ENCODE data around the gene SDC3.
A peak's percentile ranks its signal among the peaks of the same experiment; 100 is the strongest.

Gene SDC3

GRCh38 chr1:30823969-30824735 lies 84.4 kb downstream of the SDC3 start:
- peak overlapping the region; percentile 78 for H3K27ac ChIP-seq
- in situ Hi-C loops (cut with HindIII; ENCODE audit: low pct_ligation_motif_present, low sequenced_read_pairs) = no loop called here
- H3K27me3 ChIP-seq (replicated peaks) = no peaks in the 10 kb centered on the region
- peak overlapping the region; percentile 63 for H3K4me3 ChIP-seq (ENCODE audit: low read depth, low read length)
- peak; percentile 98 for DNase-seq
- TF ChIP-seq CTCF (IDR thresholded peaks at IDR 0.05; ENCODE audit: low read depth, low read length, missing control alignments) = no peak
- H3K36me3 ChIP-seq (replicated peaks) = no peaks in the 10 kb centered on the region

GRCh38 chr1:30823627-30823968 lies 85.0 kb downstream of the SDC3 start:
- in situ Hi-C loops (cut with HindIII; ENCODE audit: low pct_ligation_motif_present, low sequenced_read_pairs) = no loop called here
- peak overlapping the region; percentile 78 for H3K27ac ChIP-seq
- no peaks in the 10 kb centered on the region for H3K36me3 ChIP-seq (replicated peaks)
- no peak for DNase-seq
- no peaks in the 10 kb centered on the region for H3K27me3 ChIP-seq (replicated peaks)
- no peak for TF ChIP-seq CTCF (IDR thresholded peaks at IDR 0.05; ENCODE audit: low read depth, low read length, missing control alignments)
- peak overlapping the region; percentile 9 for H3K4me3 ChIP-seq (ENCODE audit: low read depth, low read length)

- Histone ChIP-seq H3K27ac (no peak overlapping the region), H3K36me3 (replicated peaks) (no peaks in the 10 kb centered on the region), H3K4me3 (ENCODE audit: low read depth, low read length) (no peak overlapping the region), H3K27me3 (replicated peaks) (no peaks in the 10 kb centered on the region)
- no peak for DNase-seq
- in situ Hi-C loops (cut with HindIII; ENCODE audit: low pct_ligation_motif_present, low sequenced_read_pairs) = no loop called here
- no peak for TF ChIP-seq CTCF (IDR thresholded peaks at IDR 0.05; ENCODE audit: low read depth, low read length, missing control alignments)
Observed at GRCh38 chr1:30822966-30823581, 85.5 kb downstream of the SDC3 start.

- TF ChIP-seq CTCF (IDR thresholded peaks at IDR 0.05; ENCODE audit: low read depth, low read length, missing control alignments) = no peak
- Histone ChIP-seq H3K27ac (no peak overlapping the region), H3K4me3 (ENCODE audit: low read depth, low read length) (no peak overlapping the region), H3K27me3 (replicated peaks) (no peaks in the 10 kb centered on the region), H3K36me3 (replicated peaks) (no peaks in the 10 kb centered on the region)
- no peak for DNase-seq
- in situ Hi-C loops (cut with HindIII; ENCODE audit: low pct_ligation_motif_present, low sequenced_read_pairs) = no loop called here
Observed at GRCh38 chr1:30822006-30822405, 86.6 kb downstream of the SDC3 start.

- in situ Hi-C loops (cut with HindIII; ENCODE audit: low pct_ligation_motif_present, low sequenced_read_pairs) = no loop called here
- no peak for TF ChIP-seq CTCF (IDR thresholded peaks at IDR 0.05; ENCODE audit: low read depth, low read length, missing control alignments)
- DNase-seq = no peak
- H3K4me3 ChIP-seq (ENCODE audit: low read depth, low read length) = no peak overlapping the region
- H3K36me3 ChIP-seq (replicated peaks) = no peaks in the 10 kb centered on the region
- H3K27me3 ChIP-seq (replicated peaks) = no peaks in the 10 kb centered on the region
- no peak overlapping the region for H3K27ac ChIP-seq
Observed at GRCh38 chr1:30820299-30820698, 88.3 kb downstream of the SDC3 start.

All from brain microvascular endothelial cell (primary cell).